Fibroblast of pulmonary artery (primary cell): ENCODE results near the gene PDRG1.

Experiments
- DNase-seq: peaks from one replicate; pipeline ENCODE4 v3.0.0-alpha.2; 2010; ENCODE audit warnings: low read depth
- H3K4me3 ChIP-seq: replicated peaks from 2 replicates; pipeline ENCODE4 v1.5.1; 2011; ENCODE audit warnings: low read depth, mild to moderate bottlenecking, control low read depth, low read length, moderate library complexity
- CTCF ChIP-seq: IDR thresholded peaks from 2 replicates; pipeline ENCODE4 v1.5.1; 2011; ENCODE audit warnings: mild to moderate bottlenecking, control low read depth, low read length, inconsistent platforms; ENCODE audit errors: missing control alignments

Gene PDRG1

GRCh38 chr20:31977080-31977479 is 25.2 kb upstream of the PDRG1 start:
- no peak for DNase-seq
- no peak for TF ChIP-seq CTCF
- no peak overlapping the region for H3K4me3 ChIP-seq

- no peak for DNase-seq
- no peak for TF ChIP-seq CTCF
- no peak overlapping the region for H3K4me3 ChIP-seq
Observed at GRCh38 chr20:31975874-31976273, 24.0 kb upstream of the PDRG1 start.

DNA sequence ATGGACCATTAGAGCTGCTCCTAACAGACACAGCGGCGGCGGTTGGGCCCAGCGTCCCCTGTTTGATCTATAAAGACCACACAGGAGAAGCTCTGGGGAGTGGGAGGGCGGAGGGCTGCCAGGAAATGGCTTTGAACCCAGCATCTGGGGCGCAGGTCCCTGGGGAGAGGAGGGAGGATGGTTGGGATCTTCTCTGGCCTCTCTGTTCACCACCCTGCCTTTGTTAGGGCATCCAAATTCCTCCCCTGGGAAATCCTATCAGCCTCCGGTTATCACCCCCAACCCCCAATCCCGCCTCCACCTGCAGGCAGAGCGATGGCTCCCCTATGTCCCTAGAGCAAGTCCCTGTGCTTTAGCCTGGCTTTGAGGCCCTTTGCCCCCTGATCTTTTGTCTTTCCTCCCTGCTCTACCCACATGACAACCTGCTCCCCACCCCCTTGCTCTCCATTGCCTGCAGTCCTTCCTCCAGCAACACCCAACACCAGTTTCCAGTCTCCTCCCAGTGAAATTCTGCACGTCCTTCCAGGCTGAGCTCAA is 23.2 kb upstream of the PDRG1 start:
- TF ChIP-seq CTCF = no peak
- H3K4me3 ChIP-seq = no peak overlapping the region
- no peak for DNase-seq

DNA sequence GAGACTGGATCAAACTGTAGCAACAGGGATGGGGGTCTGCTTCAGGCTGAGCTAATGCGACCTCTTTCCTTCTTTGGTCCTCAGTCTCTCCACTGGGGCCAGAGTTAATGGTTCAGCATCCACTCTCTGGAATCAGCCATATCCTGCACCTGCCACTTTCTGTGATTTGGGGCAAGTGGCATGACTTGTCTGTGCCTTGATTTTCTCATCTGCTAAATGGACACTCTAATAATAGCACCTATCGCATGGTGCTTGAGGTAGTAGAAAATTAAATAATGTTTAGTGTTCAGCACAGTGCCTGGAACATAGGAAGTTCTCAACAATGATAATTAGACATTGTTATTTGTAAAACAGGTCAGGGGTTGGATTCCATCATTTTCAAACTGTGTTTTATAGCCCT is 22.4 kb upstream of the PDRG1 start:
- TF ChIP-seq CTCF = no peak
- DNase-seq = no peak

DNA sequence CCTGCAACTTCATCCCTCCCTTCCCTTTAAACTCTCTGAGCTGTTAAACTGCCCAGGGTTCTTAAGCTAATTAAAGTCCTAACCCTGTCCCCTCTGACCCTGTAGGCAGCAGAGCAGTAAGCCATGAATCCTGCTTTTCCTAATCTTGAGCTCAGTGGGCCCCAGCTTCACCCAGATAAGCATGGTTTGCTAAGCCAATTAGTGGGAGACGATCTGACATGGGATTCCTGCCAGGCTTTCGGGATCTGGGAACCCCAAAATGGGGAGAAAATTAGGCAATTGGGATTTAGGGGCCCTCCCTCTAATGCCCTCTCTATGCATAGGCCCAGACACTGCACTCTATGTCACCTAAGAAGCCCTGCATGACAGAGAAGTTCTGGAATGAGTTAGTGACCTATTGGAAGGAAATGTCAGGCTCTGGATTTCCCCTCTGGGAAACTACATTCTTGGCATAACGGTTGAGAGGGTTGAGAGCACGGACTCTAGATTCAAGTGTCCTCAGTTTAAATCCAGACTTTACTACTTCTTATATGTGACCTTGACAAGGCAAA is 20.7 kb upstream of the PDRG1 start:
- DNase-seq = no peak
- TF ChIP-seq CTCF = no peak
- no peak overlapping the region for H3K4me3 ChIP-seq

More for the DNA sequence above, 22.4 kb upstream of the PDRG1 start:
- no peak overlapping the region for H3K4me3 ChIP-seq

- H3K4me3 ChIP-seq = no peak overlapping the region
- TF ChIP-seq CTCF = no peak
Observed at GRCh38 chr20:31969991-31970390, 18.1 kb upstream of the PDRG1 start.

More at GRCh38 chr20:31969991-31970390, 18.1 kb upstream of the PDRG1 start:
- DNase-seq = no peak
